ENCODE results near the gene RFC5.

The RFC5 gene

DNA sequence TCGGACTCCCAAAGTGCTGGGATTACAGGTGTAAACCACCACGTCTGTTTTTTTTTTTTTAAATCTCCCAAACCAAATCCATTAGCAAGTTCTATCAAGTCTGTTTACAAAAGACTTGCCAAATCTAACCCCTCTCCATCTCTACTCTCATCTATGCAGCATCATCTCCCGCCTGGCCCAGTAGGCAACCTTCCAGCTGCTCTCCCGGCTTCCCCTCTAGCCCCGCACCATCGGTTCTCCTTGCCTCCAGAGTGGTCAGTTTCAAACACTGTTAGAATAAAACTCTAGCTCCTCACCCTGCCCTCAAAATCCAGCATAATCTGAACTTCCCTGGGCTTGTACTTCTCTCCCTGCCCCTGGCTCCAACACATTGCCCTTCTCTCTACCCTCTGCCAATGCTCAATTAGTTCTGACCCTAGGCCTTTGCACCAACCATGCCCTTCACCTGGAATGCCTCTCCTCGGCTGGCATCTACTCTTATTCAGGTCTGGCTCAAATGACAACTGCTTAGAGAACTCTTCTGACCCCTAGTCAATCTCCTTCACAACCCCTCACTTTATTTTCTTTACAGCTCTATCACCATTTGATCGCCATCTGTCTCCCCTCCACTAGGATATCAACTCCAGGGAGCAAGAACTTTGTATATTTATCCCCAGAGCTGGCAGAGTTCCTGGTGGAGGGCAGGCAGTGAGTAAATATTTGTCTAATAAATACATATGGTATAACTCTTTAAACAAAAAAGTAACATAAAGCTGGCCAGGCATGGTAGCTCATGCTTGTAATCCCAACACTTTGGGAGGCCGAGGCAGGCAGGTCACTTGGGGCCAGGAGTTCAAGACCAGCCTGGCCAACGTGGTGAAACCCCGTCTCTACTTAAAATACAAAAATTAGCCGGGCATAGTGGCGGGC, 39.6 kb downstream of the RFC5 start:
- no peak for DNase-seq (ENCODE audit: low spot score)
- in situ Hi-C loops (cut with MboI; ENCODE audit: low sequenced_read_pairs, unreplicated experiment): no loop called here
- TF ChIP-seq, protein P1, sequence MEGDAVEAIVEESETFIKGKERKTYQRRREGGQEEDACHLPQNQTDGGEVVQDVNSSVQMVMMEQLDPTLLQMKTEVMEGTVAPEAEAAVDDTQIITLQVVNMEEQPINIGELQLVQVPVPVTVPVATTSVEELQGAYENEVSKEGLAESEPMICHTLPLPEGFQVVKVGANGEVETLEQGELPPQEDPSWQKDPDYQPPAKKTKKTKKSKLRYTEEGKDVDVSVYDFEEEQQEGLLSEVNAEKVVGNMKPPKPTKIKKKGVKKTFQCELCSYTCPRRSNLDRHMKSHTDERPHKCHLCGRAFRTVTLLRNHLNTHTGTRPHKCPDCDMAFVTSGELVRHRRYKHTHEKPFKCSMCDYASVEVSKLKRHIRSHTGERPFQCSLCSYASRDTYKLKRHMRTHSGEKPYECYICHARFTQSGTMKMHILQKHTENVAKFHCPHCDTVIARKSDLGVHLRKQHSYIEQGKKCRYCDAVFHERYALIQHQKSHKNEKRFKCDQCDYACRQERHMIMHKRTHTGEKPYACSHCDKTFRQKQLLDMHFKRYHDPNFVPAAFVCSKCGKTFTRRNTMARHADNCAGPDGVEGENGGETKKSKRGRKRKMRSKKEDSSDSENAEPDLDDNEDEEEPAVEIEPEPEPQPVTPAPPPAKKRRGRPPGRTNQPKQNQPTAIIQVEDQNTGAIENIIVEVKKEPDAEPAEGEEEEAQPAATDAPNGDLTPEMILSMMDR (IDR thresholded peaks at IDR 0.05; ENCODE audit: borderline replicate concordance, control extremely low read depth, extremely low read depth, insufficient read depth, missing control alignments): no peak

DNA sequence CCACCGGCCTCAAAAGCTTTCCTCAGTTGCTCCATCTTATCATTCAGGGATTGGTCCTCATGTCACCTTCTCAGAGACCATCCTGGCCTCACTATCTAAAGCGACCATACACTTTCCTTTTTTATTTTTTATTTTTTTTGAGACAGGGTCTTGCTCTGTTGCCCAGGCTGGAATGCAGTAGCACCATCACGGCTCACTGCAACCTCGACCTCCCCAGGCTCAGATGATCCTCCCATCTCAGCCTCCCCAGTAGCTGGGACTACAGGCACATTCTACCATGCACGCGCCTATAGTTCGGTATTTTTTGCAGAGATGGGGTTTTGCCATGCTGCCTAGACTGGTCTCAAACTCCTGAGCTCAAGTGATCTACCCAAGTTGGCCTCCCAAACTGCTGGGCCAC, 41.7 kb downstream of the RFC5 start:
- DNase-seq (ENCODE audit: low spot score): no peak
- TF ChIP-seq, protein P1 (IDR thresholded peaks at IDR 0.05; ENCODE audit: borderline replicate concordance, control extremely low read depth, extremely low read depth, insufficient read depth, missing control alignments): no peak
- in situ Hi-C loops (cut with MboI; ENCODE audit: low sequenced_read_pairs, unreplicated experiment): no loop called here

DNA sequence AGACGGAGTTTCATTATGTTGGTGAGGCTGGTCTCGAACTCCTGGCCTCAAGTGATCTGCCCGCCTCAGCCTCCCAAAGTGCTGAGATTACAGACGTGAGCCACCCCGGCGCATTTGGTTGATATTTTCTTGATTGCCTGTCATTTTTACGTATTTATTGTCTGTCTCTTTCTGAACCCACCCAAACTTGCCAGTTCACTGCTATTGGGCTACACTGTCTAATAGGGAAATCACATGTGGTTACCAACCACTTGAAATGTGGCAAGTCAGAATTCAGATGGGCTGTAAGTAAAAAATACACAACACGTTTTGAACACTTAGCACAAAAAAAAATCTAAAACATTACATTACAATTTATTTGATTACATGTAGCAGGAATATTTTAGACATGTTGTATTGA, 42.4 kb downstream of the RFC5 start:
- in situ Hi-C loops (cut with MboI; ENCODE audit: low sequenced_read_pairs, unreplicated experiment): no loop called here
- TF ChIP-seq, protein P1 (IDR thresholded peaks at IDR 0.05; ENCODE audit: borderline replicate concordance, control extremely low read depth, extremely low read depth, insufficient read depth, missing control alignments): no peak
- DNase-seq (ENCODE audit: low spot score): no peak

DNA sequence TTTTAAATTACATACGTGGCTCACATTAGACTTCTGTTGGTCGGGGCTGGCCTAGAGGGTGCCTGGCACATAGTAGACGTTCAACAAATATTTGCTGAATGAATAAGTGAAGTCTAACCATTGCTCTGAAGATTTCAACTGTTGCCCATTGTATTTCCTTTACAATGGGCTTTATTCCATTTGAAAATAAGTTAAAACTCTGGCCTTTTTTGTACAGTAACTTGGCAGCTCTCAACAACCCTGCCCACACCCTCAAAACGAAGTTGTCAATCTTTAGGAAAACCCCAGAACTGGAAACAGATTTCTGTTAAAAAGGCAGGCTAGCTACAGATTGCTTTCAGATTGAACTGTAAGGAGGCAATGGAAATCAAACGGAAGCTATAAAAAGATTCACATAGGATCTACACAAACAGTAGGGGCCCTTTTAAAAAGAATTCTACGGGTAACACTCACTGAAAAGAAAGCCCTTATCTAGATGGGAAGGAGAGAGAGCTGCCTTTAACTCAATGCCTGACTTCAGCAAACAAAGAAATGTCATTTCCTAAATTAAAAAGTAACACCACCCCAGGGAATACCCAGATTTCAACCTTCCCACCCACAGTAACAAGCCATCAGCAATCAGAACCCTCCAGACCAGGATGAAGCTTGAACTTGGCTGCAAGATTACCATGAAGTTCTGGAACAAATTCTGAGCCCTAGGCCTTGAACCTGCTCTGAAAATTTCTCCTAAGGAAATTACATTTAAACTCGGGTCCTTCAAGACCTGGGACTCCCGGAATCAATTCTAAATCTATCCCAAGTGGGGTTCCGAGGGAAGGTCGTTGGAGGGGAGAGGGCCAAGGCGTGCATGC, 43.1 kb downstream of the RFC5 start:
- no peak for DNase-seq (ENCODE audit: low spot score)
- in situ Hi-C loops (cut with MboI; ENCODE audit: low sequenced_read_pairs, unreplicated experiment): no loop called here
- TF ChIP-seq, protein P1 (IDR thresholded peaks at IDR 0.05; ENCODE audit: borderline replicate concordance, control extremely low read depth, extremely low read depth, insufficient read depth, missing control alignments): no peak

DNA sequence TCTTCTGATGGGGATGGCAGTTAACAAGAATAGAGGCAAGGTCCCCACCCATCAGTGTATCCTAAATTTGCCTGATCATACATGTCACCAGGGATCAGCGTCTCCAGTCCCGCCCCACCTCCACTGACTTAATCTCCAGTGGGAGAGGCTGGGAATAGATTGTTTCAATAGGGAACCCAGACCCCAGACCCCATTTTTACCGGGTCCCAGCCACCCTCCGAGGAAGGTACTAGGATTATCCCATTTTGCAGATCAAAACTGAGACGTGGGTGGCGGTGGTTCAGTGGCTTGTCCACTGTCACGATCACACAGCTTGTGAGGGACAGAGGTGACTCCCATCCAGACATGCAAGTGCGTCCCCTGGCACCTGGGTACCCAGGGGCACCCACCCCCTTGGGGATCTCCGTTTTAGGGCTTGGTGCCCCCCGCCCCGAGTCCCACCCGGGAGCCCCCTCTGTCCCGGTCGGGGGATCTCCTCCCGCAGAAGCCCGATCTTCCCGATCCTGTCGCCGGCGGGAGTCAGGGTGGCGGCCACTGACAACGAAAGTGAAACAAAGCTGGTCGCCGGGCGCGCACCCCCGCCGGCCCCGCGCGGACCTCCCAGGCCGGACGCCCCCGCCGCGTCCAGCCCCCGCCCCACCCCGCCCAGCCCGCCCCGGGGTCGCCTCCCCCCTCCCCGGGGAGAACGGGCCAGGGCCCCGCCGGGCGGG, 44.0 kb downstream of the RFC5 start:
- TF ChIP-seq, protein P1 (IDR thresholded peaks at IDR 0.05; ENCODE audit: borderline replicate concordance, control extremely low read depth, extremely low read depth, insufficient read depth, missing control alignments): no peak
- no peak for DNase-seq (ENCODE audit: low spot score)
- in situ Hi-C loops (cut with MboI; ENCODE audit: low sequenced_read_pairs, unreplicated experiment): no loop called here

All from GM13976 (cell line).